ENCODE data around the gene CNEP1R1. TPM values are rescaled to one million over a fixed set of nuclear protein-coding genes. Genes with fewer than 3 reads are reported as not detected.

The CNEP1R1 gene
- total RNA-seq, 1 experiment from 2014 or later: 13.8 TPM

DNA sequence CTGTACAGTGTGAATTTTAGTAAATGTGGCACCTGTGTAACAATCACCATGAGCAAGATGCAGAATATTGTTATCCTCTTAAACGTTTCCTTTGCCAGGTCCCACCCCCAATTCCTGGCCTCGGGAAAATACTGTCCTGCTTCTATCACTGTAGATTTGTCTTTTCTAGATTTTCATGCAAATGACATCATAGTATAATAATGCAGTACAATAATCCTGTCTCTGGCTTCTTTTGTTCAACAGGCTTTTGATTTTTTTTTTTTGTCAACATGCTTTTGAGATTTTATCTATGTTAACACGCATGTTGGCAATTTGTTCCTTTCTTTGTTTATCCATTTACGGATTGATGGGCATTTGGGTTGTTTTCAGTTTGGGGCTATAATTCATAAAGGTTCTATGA lies 20.4 kb downstream of the CNEP1R1 start (continued):
- TF ChIP-seq, protein P1, sequence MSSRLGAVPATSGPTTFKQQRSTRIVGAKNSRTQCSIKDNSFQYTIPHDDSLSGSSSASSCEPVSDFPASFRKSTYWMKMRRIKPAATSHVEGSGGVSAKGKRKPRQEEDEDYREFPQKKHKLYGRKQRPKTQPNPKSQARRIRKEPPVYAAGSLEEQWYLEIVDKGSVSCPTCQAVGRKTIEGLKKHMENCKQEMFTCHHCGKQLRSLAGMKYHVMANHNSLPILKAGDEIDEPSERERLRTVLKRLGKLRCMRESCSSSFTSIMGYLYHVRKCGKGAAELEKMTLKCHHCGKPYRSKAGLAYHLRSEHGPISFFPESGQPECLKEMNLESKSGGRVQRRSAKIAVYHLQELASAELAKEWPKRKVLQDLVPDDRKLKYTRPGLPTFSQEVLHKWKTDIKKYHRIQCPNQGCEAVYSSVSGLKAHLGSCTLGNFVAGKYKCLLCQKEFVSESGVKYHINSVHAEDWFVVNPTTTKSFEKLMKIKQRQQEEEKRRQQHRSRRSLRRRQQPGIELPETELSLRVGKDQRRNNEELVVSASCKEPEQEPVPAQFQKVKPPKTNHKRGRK (CRISPR knock-in tag; IDR thresholded peaks at IDR 0.05; ENCODE audit: borderline replicate concordance): no peak
- TF ChIP-seq OVOL2 (CRISPR knock-in tag; IDR thresholded peaks at IDR 0.05; ENCODE audit: borderline replicate concordance): no peak

- POLR2A ChIA-PET: no interaction called here
- Mint-ChIP-seq H3K4me1 (no peaks in the 10 kb centered on the region), H3K27ac (no peak overlapping the region), H3K36me3 (no peaks in the 10 kb centered on the region), H3K9me3 (no peaks in the 10 kb centered on the region), H3K4me3 (no peak overlapping the region), H3K27me3 (ENCODE audit: low read depth) (no peaks in the 10 kb centered on the region)
- CTCF ChIA-PET: interaction anchor here (1.6 kb wide), 1 partner anchor 22 kb away, joined by 8 read pairs; the partner anchor contains the start of gene CNEP1R1
- ATAC-seq (no peak), DNase-seq (ENCODE audit: low spot score) (no peak)
- TF ChIP-seq, protein P2, sequence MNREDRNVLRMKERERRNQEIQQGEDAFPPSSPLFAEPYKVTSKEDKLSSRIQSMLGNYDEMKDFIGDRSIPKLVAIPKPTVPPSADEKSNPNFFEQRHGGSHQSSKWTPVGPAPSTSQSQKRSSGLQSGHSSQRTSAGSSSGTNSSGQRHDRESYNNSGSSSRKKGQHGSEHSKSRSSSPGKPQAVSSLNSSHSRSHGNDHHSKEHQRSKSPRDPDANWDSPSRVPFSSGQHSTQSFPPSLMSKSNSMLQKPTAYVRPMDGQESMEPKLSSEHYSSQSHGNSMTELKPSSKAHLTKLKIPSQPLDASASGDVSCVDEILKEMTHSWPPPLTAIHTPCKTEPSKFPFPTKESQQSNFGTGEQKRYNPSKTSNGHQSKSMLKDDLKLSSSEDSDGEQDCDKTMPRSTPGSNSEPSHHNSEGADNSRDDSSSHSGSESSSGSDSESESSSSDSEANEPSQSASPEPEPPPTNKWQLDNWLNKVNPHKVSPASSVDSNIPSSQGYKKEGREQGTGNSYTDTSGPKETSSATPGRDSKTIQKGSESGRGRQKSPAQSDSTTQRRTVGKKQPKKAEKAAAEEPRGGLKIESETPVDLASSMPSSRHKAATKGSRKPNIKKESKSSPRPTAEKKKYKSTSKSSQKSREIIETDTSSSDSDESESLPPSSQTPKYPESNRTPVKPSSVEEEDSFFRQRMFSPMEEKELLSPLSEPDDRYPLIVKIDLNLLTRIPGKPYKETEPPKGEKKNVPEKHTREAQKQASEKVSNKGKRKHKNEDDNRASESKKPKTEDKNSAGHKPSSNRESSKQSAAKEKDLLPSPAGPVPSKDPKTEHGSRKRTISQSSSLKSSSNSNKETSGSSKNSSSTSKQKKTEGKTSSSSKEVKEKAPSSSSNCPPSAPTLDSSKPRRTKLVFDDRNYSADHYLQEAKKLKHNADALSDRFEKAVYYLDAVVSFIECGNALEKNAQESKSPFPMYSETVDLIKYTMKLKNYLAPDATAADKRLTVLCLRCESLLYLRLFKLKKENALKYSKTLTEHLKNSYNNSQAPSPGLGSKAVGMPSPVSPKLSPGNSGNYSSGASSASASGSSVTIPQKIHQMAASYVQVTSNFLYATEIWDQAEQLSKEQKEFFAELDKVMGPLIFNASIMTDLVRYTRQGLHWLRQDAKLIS (CRISPR knock-in tag; IDR thresholded peaks at IDR 0.05; ENCODE audit: borderline replicate concordance): no peak
- TF ChIP-seq PRRX2 (CRISPR knock-in tag; IDR thresholded peaks at IDR 0.05): no peak
- TF ChIP-seq MXD4 (CRISPR knock-in tag; IDR thresholded peaks at IDR 0.05; ENCODE audit: borderline replicate concordance): no peak
- no peak for TF ChIP-seq ATF1 (CRISPR knock-in tag; IDR thresholded peaks at IDR 0.05)
Observed at GRCh38 chr16:50046853-50047252, 21.8 kb downstream of the CNEP1R1 start.

GRCh38 chr16:50047864-50048263 lies 22.8 kb downstream of the CNEP1R1 start:
- ChIA-PET POLR2A (no interaction called here), CTCF (no interaction called here)
- no peak overlapping the region for H3K27ac Mint-ChIP-seq
- H3K36me3 Mint-ChIP-seq: no peaks in the 10 kb centered on the region
- no peaks in the 10 kb centered on the region; the same call in 1 of the 2 replicates for H3K27me3 Mint-ChIP-seq (ENCODE audit: low read depth)
- H3K4me1 Mint-ChIP-seq: no peaks in the 10 kb centered on the region
- ATAC-seq (no peak), DNase-seq (ENCODE audit: low spot score) (no peak)
- peaks cover 5% of the 10 kb centered on the region for H3K9me3 Mint-ChIP-seq
- no peak overlapping the region for H3K4me3 Mint-ChIP-seq
- TF ChIP-seq ZNF532 (CRISPR knock-in tag; IDR thresholded peaks at IDR 0.05; ENCODE audit: borderline replicate concordance) (no peak), CBFB (CRISPR knock-in tag; IDR thresholded peaks at IDR 0.05; ENCODE audit: low read depth) (no peak), NFE2L1 (CRISPR knock-in tag; IDR thresholded peaks at IDR 0.05) (no peak), NR1H2 (CRISPR knock-in tag; IDR thresholded peaks at IDR 0.05) (no peak), NFATC4 (CRISPR knock-in tag; IDR thresholded peaks at IDR 0.05) (no peak), FOXK1 (CRISPR knock-in tag; IDR thresholded peaks at IDR 0.05) (no peak), TP53 (CRISPR knock-in tag; IDR thresholded peaks at IDR 0.05) (no peak), USF1 (CRISPR knock-in tag; IDR thresholded peaks at IDR 0.05) (no peak)
- TF ChIP-seq, protein P3, sequence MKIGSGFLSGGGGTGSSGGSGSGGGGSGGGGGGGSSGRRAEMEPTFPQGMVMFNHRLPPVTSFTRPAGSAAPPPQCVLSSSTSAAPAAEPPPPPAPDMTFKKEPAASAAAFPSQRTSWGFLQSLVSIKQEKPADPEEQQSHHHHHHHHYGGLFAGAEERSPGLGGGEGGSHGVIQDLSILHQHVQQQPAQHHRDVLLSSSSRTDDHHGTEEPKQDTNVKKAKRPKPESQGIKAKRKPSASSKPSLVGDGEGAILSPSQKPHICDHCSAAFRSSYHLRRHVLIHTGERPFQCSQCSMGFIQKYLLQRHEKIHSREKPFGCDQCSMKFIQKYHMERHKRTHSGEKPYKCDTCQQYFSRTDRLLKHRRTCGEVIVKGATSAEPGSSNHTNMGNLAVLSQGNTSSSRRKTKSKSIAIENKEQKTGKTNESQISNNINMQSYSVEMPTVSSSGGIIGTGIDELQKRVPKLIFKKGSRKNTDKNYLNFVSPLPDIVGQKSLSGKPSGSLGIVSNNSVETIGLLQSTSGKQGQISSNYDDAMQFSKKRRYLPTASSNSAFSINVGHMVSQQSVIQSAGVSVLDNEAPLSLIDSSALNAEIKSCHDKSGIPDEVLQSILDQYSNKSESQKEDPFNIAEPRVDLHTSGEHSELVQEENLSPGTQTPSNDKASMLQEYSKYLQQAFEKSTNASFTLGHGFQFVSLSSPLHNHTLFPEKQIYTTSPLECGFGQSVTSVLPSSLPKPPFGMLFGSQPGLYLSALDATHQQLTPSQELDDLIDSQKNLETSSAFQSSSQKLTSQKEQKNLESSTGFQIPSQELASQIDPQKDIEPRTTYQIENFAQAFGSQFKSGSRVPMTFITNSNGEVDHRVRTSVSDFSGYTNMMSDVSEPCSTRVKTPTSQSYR (CRISPR knock-in tag; IDR thresholded peaks at IDR 0.05): no peak

Measured in WTC11 (cell line).